LNCAP (cell line): ENCODE results near the gene UST.

Experiments
- TF ChIP-seq, protein P1 (sequence below): fragments of 450-650 bp; IDR thresholded peaks from 2 replicates; pipeline ENCODE4 v1.5.1; 2017; ENCODE audit warnings: mild to moderate bottlenecking

The UST gene

DNA sequence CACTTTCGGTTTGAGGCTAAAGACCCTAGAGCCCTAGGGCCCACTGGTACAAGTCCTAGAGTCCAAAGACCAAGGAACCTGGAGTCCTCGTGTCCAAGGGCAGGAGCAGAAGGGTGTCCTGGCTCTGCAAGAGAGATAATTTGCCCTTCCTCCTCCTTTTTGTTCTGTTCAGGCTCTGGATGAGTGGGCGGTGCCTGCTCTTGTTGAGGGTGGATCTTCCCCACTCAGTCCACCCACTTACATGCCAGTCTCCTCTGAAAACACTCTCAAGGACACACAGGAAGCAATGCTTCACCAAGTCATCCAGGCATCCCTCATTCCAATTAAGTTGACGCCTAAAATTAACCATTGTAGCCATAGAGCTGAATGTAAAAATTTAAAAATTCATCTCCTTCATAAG is 102.1 kb downstream of the UST start:
- TF ChIP-seq, protein P1, sequence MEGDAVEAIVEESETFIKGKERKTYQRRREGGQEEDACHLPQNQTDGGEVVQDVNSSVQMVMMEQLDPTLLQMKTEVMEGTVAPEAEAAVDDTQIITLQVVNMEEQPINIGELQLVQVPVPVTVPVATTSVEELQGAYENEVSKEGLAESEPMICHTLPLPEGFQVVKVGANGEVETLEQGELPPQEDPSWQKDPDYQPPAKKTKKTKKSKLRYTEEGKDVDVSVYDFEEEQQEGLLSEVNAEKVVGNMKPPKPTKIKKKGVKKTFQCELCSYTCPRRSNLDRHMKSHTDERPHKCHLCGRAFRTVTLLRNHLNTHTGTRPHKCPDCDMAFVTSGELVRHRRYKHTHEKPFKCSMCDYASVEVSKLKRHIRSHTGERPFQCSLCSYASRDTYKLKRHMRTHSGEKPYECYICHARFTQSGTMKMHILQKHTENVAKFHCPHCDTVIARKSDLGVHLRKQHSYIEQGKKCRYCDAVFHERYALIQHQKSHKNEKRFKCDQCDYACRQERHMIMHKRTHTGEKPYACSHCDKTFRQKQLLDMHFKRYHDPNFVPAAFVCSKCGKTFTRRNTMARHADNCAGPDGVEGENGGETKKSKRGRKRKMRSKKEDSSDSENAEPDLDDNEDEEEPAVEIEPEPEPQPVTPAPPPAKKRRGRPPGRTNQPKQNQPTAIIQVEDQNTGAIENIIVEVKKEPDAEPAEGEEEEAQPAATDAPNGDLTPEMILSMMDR, result no peak

DNA sequence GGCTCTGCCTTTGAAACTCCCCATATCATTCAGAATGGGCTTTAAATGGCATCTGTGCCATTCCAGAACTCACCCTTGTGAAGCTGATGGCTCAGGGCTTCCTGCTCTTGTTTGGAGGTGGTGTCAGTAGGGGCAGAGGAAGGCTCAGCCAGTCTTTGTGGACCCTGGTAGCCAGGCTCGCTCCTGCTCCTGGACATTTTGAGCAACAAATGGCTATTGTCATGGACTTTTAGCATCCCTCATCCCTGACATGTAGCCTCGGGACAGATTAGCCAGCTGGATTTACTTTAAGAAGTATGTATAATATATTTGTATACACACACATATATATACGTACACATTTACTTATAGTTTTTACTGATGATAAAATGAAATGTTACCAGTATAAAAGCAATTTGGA is 104.1 kb downstream of the UST start:
- TF ChIP-seq, protein P1, result no peak

DNA sequence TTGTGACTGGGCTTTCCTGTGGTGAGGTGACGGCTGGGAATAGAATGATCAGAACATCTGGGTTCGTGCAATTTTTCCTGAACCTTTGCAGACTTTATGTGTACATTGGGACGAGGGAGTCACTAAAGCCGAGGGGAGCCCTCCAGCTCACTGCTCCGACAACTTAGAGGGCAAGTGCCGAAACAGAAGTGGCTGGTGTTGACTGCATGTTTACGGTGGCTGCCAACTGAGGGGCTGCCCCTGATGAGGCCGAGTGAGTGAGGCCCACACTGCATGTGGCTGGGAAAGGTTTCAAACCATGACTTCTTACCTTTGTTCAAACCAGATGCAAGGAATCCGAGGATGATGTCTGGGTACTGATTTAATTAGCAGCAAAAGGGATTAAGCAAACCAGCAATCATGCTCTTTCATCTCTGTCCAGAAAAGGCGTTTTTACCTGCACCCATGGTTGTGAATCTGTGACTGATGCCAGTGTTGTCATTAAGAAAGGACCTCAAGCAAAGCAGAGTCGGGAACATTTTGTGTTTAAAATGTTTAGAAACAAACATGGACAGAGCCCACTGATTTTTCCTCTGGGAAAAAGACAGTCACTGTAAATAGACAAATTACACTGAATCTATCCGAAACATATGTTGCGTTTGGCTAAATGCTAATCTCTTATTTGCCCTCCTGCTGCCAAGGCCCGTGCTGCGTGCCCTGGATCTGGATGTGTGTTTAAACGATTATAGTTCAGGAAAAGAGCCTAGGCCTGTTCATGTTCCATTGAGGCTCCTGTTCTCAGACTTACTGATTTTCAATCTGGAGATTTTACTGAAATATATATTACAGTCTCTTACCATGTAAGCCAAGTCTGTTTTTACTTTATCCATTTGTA is 105.1 kb downstream of the UST start:
- TF ChIP-seq, protein P1, result no peak

DNA sequence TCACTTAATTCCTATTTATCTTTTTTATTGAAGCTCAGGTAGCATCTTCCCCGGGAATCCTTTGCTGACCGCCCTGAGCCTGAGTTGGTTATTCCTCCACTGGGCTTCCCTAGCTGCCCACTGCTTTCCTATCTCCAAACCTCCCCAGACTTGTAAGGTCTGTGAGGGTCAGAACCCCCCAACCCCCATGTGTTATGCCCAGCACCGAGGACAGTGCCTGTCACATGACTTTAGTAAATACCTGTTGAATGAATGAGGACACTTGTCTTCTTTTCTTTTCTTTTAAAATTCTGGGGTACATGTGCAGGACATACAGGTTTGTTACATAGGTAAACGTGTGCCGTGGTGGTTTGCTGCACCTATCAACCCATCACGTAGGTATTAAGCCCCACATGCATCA is 105.9 kb downstream of the UST start:
- TF ChIP-seq, protein P1, result no peak

DNA sequence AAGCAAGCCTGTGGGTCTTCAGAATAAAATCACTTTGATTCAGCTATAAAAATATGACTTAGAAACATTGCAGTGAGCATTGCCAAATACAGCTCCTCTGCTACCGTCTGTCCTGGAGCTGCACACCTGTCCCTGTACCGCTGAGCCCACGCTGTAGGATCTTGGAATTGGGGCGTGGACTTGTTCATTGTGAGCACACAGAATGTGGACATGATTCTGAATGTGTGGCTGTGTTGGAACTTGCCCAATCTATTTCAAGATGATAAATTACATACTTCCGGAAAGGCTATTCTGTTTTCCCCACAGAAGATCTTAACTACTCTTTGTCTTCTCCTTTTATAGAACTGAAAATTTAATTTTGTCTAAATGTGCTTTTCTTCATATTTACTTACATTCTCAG is 107.3 kb downstream of the UST start:
- TF ChIP-seq, protein P1, result no peak

DNA sequence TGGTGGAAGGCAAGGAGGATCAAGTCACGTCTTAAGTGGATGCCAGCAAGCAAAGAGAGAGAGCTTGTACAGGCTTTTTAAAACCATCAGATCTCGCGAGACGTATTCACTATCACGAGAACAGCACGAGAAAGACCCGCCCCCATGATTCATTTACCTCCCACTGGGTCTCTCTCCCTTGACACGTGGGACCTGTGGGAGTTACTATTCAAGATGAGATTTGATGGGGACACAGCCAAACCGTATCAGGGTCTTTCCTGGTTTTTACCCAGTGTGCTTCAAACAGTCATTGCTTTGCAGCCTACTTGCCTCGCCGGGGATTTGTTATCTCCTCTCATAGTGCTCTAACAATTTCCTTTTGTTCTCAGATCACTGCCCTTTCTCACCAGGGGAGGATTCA is 108.2 kb downstream of the UST start:
- TF ChIP-seq, protein P1, result no peak

DNA sequence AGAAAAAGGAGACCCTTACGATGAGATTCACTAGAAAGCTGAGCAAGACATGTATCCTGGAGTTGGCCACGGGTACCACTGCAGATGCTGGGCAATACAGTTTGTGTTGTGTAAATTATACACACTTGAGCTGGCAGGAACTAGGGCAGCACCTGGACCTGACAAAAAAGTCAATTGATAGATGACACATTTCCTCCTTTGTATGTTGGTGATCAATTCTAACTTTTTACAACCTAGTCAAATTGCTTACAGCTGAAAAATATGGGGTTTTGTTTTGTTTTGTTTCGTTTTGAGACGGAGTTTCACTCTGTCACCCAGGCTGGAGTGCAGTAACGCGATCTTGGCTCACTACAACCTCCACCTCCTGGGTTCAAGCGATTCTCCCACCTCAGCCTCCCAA is 108.9 kb downstream of the UST start:
- TF ChIP-seq, protein P1, result no peak
